CD4-positive, alpha-beta T cell treated with Interleukin-4 for 4 hours (primary cell): ENCODE measurements around the gene MSH3.
"Not testable (repeated sequence)": the region's sequence is repeated elsewhere in the genome, so short reads cannot be mapped to it uniquely, and the experiment has no call there.

Source experiments
- DNase-seq: peaks from one replicate; pipeline ENCODE4 v3.0.0-alpha.2; 2020

MSH3 gene

GRCh38 chr5:80799041-80799440 lies 144.6 kb downstream of the MSH3 start:
- DNase-seq = no peak

DNA sequence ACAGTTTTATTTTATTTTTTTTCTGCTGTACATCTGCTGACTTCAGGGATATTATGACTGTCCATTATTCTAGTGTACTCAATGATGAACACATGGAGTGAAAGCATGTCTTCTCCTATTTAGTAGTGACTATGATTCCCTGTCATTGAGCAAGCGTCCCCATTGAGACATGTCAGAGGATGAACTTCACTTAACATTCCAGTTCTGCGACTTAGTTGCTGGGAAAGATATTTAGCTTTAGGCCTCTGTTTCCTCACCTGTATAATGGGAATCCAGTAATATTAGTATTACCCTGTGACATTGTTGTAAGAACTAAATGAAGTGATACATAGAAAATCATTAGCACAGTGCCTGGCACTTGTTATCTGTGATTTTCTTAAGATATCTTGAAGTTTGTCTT lies 145.1 kb downstream of the MSH3 start:
- DNase-seq = no peak

- DNase-seq = no peak
These were observed 149.9 kb downstream of the MSH3 start for GRCh38 chr5:80804332-80804731.

- no peak for DNase-seq
These were observed 150.6 kb downstream of the MSH3 start for GRCh38 chr5:80805038-80805437.

- no peak for DNase-seq
These were observed 152.5 kb downstream of the MSH3 start for GRCh38 chr5:80806929-80807328.

DNA sequence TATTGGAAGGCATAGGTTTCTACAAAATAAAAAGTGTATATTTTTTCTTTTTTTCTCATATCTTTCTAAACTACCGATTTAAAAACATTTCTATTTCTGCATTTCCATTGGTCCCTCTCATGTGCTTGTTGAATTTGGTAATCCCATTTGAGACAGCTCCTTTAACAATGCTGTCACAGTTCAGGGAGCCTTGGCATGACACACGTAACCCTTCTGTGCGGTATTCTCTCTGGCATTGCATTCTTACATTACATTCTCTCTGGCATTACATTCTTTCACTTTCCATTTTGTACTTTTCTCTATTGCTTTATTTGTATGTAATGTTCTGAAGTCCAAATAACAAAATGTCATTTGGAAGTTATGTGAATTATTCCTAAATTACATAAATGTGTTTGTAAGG lies 155.0 kb downstream of the MSH3 start:
- no peak for DNase-seq

DNA sequence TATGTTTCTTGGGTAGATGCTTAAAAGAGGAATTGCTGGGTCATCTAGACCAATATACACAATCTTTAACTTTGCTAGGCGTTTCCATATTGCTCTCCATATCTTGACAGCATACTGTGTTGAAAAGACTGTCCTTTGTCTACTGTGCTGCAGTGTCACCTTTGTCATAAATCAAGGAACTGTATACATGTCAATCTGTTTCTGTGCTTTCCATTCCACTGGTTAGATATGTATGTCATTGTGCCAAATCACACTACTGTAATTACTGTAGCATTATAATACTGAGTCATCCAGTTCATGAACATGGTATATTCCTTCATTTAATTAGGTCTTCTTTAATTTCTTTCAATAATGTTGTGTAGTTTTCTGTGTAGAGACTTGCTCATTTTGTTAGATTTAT lies 156.0 kb downstream of the MSH3 start:
- no peak for DNase-seq

DNA sequence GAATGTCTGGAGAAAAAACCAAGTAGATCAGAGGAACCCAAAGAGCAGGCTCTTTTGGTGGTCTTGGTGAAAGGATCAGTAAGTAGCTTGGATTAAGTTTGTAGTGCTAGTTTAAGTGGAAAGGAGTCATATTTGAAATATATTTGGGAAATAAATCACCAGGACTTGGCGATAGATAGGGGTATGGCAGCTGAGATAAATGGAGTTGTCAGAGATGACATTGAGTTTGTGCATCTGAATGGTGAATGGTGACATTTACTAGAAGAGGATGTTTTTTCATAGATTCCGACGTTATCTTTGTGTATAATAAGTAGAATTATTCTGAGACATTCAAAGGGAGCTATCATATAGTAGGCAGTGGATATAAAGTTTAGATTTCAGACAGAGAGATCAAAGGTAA lies 162.1 kb downstream of the MSH3 start:
- no peak for DNase-seq

DNA sequence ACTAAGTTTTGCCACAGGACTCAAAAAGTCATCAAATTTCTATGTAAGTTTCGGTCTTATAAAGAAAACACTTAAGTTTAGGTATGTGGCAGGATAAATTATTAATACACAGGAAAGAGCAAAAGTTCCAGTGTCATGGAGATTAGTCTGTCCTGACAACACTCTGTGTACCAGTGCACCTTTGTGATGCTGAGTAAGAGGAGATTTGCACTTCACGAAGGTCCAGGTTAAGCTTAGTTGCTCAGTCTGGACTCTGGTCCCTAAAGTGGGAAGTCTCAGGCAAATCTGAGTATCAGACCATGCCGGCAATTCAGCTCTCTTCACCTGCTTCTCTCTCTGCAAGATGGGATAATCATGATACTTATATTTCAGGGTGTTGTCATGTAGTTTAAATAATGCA lies 166.2 kb downstream of the MSH3 start:
- DNase-seq = no peak

- DNase-seq = no peak
These were observed 168.2 kb downstream of the MSH3 start for GRCh38 chr5:80822640-80823039.

GRCh38 chr5:80824159-80824558 lies 169.7 kb downstream of the MSH3 start:
- DNase-seq = not testable (repeated sequence)

- DNase-seq = no peak
These were observed 171.5 kb downstream of the MSH3 start for GRCh38 chr5:80825786-80826460.

- DNase-seq = no peak
These were observed 180.3 kb downstream of the MSH3 start for GRCh38 chr5:80834710-80835109.

DNA sequence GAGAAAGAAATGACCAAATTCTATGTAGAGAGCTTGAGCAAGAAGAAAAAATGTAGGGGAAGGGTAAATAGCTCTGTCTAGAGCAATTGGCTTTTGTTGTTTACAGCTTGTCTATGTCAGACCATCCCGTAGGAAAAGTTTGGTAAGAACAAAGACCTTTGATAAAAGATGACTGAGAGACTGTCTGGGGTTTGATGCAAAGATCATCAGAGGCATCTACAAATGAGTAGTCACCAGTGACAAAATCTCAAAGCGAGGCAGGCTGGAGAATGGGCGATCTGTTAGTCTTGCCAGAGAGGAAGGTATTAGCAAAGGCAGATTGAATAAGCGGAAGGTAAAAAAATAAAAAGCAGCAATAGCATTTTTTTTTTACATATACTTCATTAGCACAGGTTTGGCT lies 180.7 kb downstream of the MSH3 start:
- no peak for DNase-seq

GRCh38 chr5:80837679-80838078 lies 183.2 kb downstream of the MSH3 start:
- DNase-seq = peak; percentile 6

- not testable (repeated sequence) for DNase-seq
These were observed 186.8 kb downstream of the MSH3 start for GRCh38 chr5:80841026-80841797.

DNA sequence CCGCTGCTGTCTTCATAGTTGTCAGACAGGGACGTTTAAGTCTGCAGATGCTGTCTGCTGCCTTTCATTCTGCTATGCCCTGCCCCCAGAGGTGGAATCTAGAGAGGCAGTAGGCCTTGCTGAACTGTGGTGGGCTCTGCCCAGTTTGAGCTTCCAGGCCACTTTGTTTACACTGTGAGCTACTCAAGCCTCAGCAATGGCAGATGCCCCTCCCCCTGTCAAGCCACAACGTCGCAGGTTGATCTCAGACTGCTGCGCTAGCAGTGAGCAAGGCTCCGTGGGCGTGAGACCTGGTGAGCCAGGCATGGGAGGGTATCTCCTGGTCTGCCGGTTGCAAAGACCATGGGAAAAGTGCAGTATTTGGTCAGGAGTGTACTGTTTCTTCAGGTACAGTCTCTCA lies 192.0 kb downstream of the MSH3 start:
- not testable (repeated sequence) for DNase-seq

DNA sequence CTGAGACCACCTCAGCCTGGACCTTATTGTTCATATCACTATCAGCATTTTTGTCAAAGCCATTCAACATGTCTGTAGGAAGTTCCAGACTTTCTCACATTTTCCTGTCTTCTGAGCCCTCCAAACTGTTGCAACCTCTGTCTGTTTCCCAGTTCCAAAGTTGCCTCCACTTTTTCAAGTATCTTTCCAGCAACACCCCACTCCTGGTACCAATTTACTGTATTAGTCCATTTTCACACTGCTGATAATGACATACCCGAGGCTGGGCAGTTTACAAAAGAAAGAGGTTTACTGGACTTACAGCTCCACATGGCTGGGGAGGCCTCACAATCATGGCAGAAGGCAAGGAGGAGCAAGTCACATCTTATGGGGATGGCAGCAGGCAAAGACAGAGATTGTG lies 195.7 kb downstream of the MSH3 start:
- not testable (repeated sequence) for DNase-seq

DNA sequence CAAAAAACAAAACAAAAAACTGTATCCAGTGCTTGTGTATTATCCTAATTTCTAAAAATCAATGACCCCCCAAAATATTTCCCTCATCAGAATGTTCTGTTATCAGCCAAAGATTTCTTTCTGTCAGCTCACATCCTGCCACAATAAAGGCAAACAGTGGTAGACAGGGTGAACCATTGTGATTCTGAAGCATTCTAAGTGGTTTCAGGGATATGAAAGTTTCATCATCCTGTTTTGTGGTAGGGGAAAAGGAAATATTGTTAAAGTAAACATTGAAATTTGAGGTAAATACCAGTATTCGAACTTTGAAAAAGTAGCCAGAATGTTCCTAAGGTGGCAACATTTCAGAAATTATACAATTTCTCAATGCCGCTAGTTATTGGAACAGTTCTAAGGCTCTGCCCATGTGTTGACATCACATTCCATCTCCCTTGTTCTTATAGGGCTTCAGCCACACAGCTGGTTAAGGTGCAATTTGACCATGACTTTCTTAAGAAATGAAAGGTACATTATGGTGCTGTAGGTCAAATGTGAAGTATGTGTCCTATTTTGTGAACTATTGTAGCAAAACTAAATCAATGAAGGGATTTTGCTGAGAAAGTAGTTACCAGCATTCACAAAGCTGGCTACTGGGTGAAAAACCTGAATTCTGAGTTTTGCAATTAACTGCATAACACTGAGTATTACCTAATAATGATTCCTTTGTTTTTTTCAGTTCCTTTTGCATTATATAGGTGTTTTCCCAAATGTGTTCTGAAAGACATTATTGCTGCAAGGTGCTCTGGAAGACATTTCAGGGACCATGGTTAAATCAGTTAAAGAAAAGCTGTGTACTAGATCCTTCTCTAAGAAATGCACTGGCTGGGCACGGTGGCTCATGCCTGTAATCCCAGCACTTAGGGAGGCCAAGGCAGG lies 198.1 kb downstream of the MSH3 start:
- no peak for DNase-seq

DNA sequence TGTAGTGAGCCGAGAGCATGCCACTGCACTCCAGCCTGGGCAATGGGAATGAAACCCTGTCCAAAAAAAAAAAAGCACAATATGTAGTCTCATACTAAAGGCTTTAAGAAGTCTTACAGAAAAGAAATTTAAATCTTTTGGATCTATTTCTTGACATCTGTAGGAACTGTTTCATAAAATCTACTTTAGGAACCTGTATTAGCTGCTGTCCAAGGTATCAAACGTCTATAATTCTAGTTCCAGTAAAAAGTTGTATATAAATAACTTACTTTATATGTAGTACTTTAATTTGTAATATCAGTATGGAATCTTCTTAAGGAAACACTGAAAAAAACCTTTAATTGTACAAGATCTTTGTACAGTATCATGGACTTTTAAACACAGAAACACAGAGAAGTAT lies 199.0 kb downstream of the MSH3 start:
- no peak for DNase-seq

GRCh38 chr5:80854583-80854982 lies 200.1 kb downstream of the MSH3 start:
- no peak for DNase-seq

DNA sequence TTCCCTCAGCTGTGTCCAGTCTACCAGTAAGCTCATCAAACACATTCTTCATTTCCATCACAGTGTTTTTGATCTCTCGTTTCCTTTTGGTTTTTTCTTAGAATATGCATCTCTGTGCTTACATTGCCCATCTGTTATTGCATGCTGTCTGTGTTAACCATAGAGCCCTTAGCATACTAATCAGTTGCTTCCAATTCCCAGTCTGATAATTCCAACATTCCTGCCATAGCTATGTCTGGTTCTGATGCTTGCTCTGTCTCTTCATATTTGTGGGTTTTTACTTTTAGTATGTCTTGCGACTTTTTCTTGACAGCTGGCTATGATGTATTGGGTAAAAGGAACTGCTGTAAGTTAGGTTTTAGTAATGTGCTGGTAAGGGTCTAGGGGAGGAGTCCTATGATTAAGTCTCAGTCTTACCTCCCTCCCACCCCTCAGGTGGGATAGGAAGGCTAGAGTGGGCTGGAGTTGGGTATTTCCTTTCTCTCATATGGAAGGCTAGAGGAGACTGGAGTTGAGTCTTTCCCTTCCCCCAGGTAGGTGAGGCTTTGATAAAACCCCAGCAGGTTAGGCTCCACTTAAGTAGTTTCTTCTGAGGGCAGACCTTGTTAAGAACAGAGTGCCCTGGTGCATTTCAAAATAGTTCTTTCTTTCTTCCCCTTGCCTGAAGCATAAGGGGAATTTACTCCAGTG lies 206.6 kb downstream of the MSH3 start:
- DNase-seq = no peak

- no peak for DNase-seq
These were observed 209.3 kb downstream of the MSH3 start for GRCh38 chr5:80863708-80864107.
